HepG2 (cell line): Measurements from ENCODE around the gene PARP1. TPM values are rescaled to one million over a fixed set of nuclear protein-coding genes. Genes with fewer than 3 reads are reported as not detected.
A peak's percentile ranks its signal among the peaks of the same experiment; 100 is the strongest.

Experiments
- ATAC-seq: fragments of 200-7000 bp; cut with Tn5 transposase; 3 replicates; pipeline ENCODE4 v1.9.1; 2020; ENCODE audit warnings: mild to moderate bottlenecking, moderate library complexity
- BruUV-seq: library from RNA; stranded (reverse); fragments of 400-500 nt; replicated peaks from 2 replicates; lab custom pipeline; 2021; lab: Mats Ljungman, UMichigan
- CTCF ChIA-PET: fragments of 300-600 bp; formaldehyde crosslinking; extraction: SDS; loops from one replicate; lab custom pipeline; 2021; ENCODE audit warnings: low total read pairs, inconsistent platforms, low intra/inter-chr PET ratio; lab: Yijun Ruan, JAX
- POLR2A ChIA-PET: fragments of 350-600 bp; sonication (Branson Sonifier 250); formaldehyde crosslinking; loops from one replicate; lab custom pipeline; 2020; ENCODE audit warnings: antibody characterized with exemption, inconsistent platforms; lab: Yijun Ruan, JAX
- DNase-seq: peaks from one replicate; pipeline ENCODE4 v3.0.0-alpha.2; 2015; ENCODE audit warnings: low spot score
- FAIRE-seq: peaks from 3 replicates; lab custom pipeline; 2011; peaks lifted over from hg19 to GRCh38; lab: Jason Lieb, UNC
- H2AFZ ChIP-seq: one replicate; pipeline ENCODE4 v1.6.1; 2011; ENCODE audit warnings: low read length, inconsistent platforms
- H3K27ac ChIP-seq: fragments of 300-600 bp; 3 replicates; pipeline ENCODE4 v1.8.0; 2011; ENCODE audit warnings: mixed run types, mild to moderate bottlenecking, mixed read lengths, low read length, inconsistent platforms; ENCODE audit not compliant: insufficient read depth; ENCODE audit errors: extremely low read length
- H3K27me3 ChIP-seq, 2 experiments: fragments of 200-600 bp in 1 of 2; 2 replicates in 1 of 2; 3 replicates in 1 of 2; pipeline versions ENCODE4 v1.6.0 to v1.8.0; 2011; ENCODE audit warnings: low read length in 2 of 2, mild to moderate bottlenecking in 2 of 2, moderate library complexity in 2 of 2, inconsistent platforms in 1 of 2; ENCODE audit not compliant: insufficient read depth in 2 of 2, control insufficient read depth in 1 of 2
- H3K36me3 ChIP-seq, 2 experiments: fragments of 200-600 bp in 1 of 2; replicated peaks in 1 of 2; 2 replicates in 1 of 2; 3 replicates in 1 of 2; pipeline versions ENCODE4 v1.5.1 to v1.8.0; 2011; ENCODE audit warnings: low read length in 2 of 2, inconsistent platforms in 1 of 2; ENCODE audit not compliant: insufficient read depth in 2 of 2, control insufficient read depth in 1 of 2
- H3K4me1 ChIP-seq: 2 replicates; pipeline ENCODE4 v1.5.1; 2012; ENCODE audit warnings: low read length, inconsistent platforms; ENCODE audit not compliant: insufficient read depth
- H3K4me2 ChIP-seq: 2 replicates; pipeline ENCODE4 v1.6.0; 2011; ENCODE audit warnings: low read depth, low read length, inconsistent platforms
- H3K4me3 ChIP-seq, 3 experiments: fragments of 200-600 bp in 1 of 3; sonication (generic), shearing (Covaris generic) in 1 of 3; replicated peaks in 1 of 3; 2 replicates each; pipeline ENCODE4 v1.5.1; 2011 to 2016; ENCODE audit warnings: low read length in 3 of 3, inconsistent platforms in 2 of 3, low read depth in 2 of 3, mild to moderate bottlenecking in 2 of 3, control low read depth in 1 of 3, mixed read lengths in 1 of 3; ENCODE audit not compliant: insufficient read depth in 1 of 3
- H3K79me2 ChIP-seq: one replicate; pipeline ENCODE4 v1.6.1; 2011; ENCODE audit warnings: low read length, inconsistent platforms; ENCODE audit not compliant: insufficient read depth
- H3K9ac ChIP-seq: 2 replicates; pipeline ENCODE4 v1.6.0; 2011; ENCODE audit warnings: mild to moderate bottlenecking, low read depth, low read length, inconsistent platforms; ENCODE audit not compliant: insufficient read depth
- H3K9me3 ChIP-seq: 2 replicates; pipeline ENCODE4 v1.5.1; 2012; ENCODE audit warnings: mild to moderate bottlenecking, low read length
- H4K20me1 ChIP-seq: 2 replicates; pipeline ENCODE4 v1.6.0; 2011; ENCODE audit warnings: inconsistent platforms, mild to moderate bottlenecking, low read length, moderate library complexity; ENCODE audit not compliant: insufficient read depth
- FOSL2 ChIP-seq: sonication (generic); formaldehyde crosslinking; IDR thresholded peaks from 2 replicates; pipeline ENCODE4 v1.4.0; 2020; ENCODE audit warnings: missing genetic modification reagents
- RAD51 ChIP-seq: fragments of 450-650 bp; IDR thresholded peaks from 2 replicates; pipeline ENCODE4 v1.6.1; 2016; ENCODE audit warnings: borderline replicate concordance
- ZNF225 ChIP-seq: sonication (generic); formaldehyde crosslinking; IDR thresholded peaks from 2 replicates; pipeline ENCODE4 v1.4.0; 2020; ENCODE audit warnings: mild to moderate bottlenecking, missing genetic modification reagents
- WGBS: methylation state at CpG from one replicate; pipeline ENCODE4 v1.1.6; 2017; ENCODE audit warnings: low lambda C conversion rate; 5-methylcytosine and 5-hydroxymethylcytosine counted together
- in situ Hi-C: cut with HindIII; loops from 2 replicates; pipeline ENCODE4 v1.10.0; 2017; ENCODE audit warnings: low pct_unique_long_range_greater_than_20kb; ENCODE audit not compliant: extremely low pct_ligation_motif_present
- intact Hi-C: fragments of 100-400 bp; cut with micrococcal nuclease; formaldehyde crosslinking; loops from one replicate; pipeline ENCODE4 v1.10.0; 2022; ENCODE audit not compliant: unreplicated experiment
- polyA plus RNA-seq, 8 experiments: library from polyadenylated mRNA; depleted of rRNA in 3 of 8; stranded (reverse) in 7 of 8; unstranded in 1 of 8; fragments of >200 nt; fragmentation: Illumina TruSeq in 4 of 8; extraction: Trizol in 4 of 8; gene quantifications; 2 replicates each; pipeline versions ENCODE4 v1.2.1 to v1.2.3, GENCODE V29; 2011 to 2016; ENCODE audit warnings: low read depth in 4 of 8, missing spikeins in 1 of 8, mixed read lengths in 1 of 8; ENCODE audit not compliant: insufficient read depth in 1 of 8
- total RNA-seq, 5 experiments: library from RNA; depleted of rRNA; stranded (reverse); fragments of >200 nt; fragmentation: Illumina TruSeq; extraction: Trizol; gene quantifications; 2 replicates each; pipeline ENCODE4 v1.2.3, GENCODE V29; 2016; ENCODE audit warnings: low read depth in 1 of 5
- TF ChIP-seq, protein P1 (sequence below): sonication (generic); formaldehyde crosslinking; IDR thresholded peaks from 2 replicates; pipeline ENCODE4 v1.4.0; 2020; ENCODE audit warnings: missing genetic modification reagents
- TF ChIP-seq, protein P2 (sequence below): sonication (generic); formaldehyde crosslinking; IDR thresholded peaks from 2 replicates; pipeline ENCODE4 v1.5.0; 2020; ENCODE audit warnings: mild to moderate bottlenecking, missing genetic modification reagents, moderate library complexity

PARP1 gene
- total and polyA plus RNA-seq, 2 of the 13 experiments (the other 11 are each of a cell fraction or from before 2014, with no cell fraction given) = 50.1 to 85.2 TPM

DNA sequence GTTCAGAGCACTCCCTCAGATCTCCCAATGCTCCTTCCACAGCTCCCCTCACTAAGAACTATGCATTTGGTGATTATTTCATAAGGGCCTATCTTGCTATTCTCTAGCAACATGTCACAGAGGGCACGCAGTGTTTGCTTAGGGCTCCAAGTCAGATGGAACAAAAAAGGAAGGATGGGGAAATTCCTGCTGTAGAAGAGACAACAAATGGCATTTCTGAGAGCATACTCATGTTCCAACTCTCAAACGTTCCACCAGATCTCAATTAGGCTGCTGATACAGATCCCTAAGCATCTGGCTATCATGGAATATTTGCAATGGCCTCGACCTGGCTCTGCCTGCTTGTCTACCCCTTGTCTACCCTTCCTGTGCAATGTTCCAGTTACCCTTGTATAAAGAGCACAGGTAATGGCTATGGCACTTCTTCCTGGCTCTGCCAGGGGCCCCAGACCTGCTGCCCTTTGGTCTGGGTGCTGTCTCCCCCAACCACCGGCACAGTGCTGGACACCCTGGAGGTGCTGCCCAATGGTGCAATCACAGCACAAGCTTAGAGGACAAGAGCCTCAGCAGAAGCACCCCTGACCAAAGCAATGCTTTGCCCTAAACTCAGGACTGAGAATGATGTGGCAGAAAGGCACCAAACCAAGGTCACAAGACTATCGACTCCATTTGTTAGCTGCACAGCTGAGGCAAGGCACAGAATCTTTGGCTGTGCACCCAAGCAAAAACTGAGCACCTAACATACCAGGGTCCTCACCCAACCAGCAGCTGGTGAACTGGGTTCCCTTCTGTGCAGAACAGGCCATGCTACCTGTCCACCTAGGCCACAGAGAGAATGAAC, 3.6 kb downstream of the PARP1 start:
- intact Hi-C loops = no loop called here
- no peak overlapping the region for H3K9ac ChIP-seq
- peak overlapping the region; percentile 86 for H3K4me2 ChIP-seq
- CTCF ChIA-PET = no interaction called here
- in situ Hi-C loops = no loop called here
- TF ChIP-seq ZNF225 (CRISPR knock-in tag) = no peak
- 0 out of 2 replicates have a peak, but pooled peaks have one; percentile 6 for TF ChIP-seq FOSL2
- H3K9me3 ChIP-seq = no peaks in the 10 kb centered on the region
- ATAC-seq = no peak
- H3K27ac ChIP-seq = peak overlapping the region; percentile 21
- POLR2A ChIA-PET = interaction anchor here (1.6 kb wide), 1 partner anchor 7 kb away, joined by 3 read pairs; no protein-coding TSS in a partner anchor
- peaks cover 56% of the 10 kb centered on the region for H3K4me1 ChIP-seq
- no peak overlapping the region for H2AFZ ChIP-seq
- peaks cover 45% of the 10 kb centered on the region for H3K79me2 ChIP-seq
- DNase-seq = peak; percentile 20
- H3K4me3 ChIP-seq = peak overlapping the region in 1 of 3 experiments; percentile 33; a peak in 2 of 6 replicates
- no peaks in the 10 kb centered on the region for H3K27me3 ChIP-seq
- WGBS = 39% methylated on average over 4 of the region's 5 CpGs
- H4K20me1 ChIP-seq = peaks cover 10% of the 10 kb centered on the region
- no peak for FAIRE-seq
- H3K36me3 ChIP-seq = peaks cover 7 to 35% of the 10 kb centered on the region in 2 experiments
- no TSS peak for BruUV-seq

- Histone ChIP-seq H3K4me3 (no peak overlapping the region), H4K20me1 (peaks cover 10% of the 10 kb centered on the region), H3K9ac (no peak overlapping the region), H3K27me3 (no peaks in the 10 kb centered on the region), H3K4me1 (peaks cover 63% of the 10 kb centered on the region), H3K36me3 (peaks cover 7 to 37% of the 10 kb centered on the region in 2 experiments), H3K27ac (no peak overlapping the region), H2AFZ (no peak overlapping the region), H3K79me2 (peaks cover 45% of the 10 kb centered on the region)
- WGBS = 91% methylated on average over 11 of the region's 15 CpGs
- ATAC-seq (peak; percentile 28; the same call in 2 of the 3 replicates), DNase-seq (no peak)
- intact Hi-C loops (no loop called here), in situ Hi-C loops (no loop called here)
- no TSS peak for BruUV-seq
- POLR2A ChIA-PET = no interaction called here
- no peak for TF ChIP-seq RAD51
- TF ChIP-seq, protein P1, sequence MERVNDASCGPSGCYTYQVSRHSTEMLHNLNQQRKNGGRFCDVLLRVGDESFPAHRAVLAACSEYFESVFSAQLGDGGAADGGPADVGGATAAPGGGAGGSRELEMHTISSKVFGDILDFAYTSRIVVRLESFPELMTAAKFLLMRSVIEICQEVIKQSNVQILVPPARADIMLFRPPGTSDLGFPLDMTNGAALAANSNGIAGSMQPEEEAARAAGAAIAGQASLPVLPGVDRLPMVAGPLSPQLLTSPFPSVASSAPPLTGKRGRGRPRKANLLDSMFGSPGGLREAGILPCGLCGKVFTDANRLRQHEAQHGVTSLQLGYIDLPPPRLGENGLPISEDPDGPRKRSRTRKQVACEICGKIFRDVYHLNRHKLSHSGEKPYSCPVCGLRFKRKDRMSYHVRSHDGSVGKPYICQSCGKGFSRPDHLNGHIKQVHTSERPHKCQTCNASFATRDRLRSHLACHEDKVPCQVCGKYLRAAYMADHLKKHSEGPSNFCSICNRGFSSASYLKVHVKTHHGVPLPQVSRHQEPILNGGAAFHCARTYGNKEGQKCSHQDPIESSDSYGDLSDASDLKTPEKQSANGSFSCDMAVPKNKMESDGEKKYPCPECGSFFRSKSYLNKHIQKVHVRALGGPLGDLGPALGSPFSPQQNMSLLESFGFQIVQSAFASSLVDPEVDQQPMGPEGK = peak; percentile 72
- TF ChIP-seq, protein P2, sequence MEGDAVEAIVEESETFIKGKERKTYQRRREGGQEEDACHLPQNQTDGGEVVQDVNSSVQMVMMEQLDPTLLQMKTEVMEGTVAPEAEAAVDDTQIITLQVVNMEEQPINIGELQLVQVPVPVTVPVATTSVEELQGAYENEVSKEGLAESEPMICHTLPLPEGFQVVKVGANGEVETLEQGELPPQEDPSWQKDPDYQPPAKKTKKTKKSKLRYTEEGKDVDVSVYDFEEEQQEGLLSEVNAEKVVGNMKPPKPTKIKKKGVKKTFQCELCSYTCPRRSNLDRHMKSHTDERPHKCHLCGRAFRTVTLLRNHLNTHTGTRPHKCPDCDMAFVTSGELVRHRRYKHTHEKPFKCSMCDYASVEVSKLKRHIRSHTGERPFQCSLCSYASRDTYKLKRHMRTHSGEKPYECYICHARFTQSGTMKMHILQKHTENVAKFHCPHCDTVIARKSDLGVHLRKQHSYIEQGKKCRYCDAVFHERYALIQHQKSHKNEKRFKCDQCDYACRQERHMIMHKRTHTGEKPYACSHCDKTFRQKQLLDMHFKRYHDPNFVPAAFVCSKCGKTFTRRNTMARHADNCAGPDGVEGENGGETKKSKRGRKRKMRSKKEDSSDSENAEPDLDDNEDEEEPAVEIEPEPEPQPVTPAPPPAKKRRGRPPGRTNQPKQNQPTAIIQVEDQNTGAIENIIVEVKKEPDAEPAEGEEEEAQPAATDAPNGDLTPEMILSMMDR = peak; percentile 25; the same call in 1 of the 2 replicates
- TF ChIP-seq, all 625 proteins: peak for 2
- Histone ChIP-seq H3K9me3 (no peaks in the 10 kb centered on the region), H3K4me2 (no peak overlapping the region; the same call in 1 of the 2 replicates)
- CTCF ChIA-PET = no interaction called here
- FAIRE-seq = peak; percentile 72
These were observed 4.5 kb downstream of the PARP1 start for GRCh38 chr1:226403201-226404034.
